T-helper 2 cell treated with Interferon-gamma antibody and Interleukin-4, amounts not matched to agents 5 μg/mL and 100 μg/mL, for 36 hours (primary cell): ENCODE measurements around the gene ILK.
A peak's percentile ranks its signal among the peaks of the same experiment; 100 is the strongest.

Source experiments
- DNase-seq: peaks from one replicate; pipeline ENCODE4 v3.0.0; 2021; ENCODE audit warnings: low spot score
- H3K27ac Mint-ChIP-seq: one replicate; pipeline ENCODE4 v1.8.0; 2021; ENCODE audit warnings: mild to moderate bottlenecking, mixed read lengths
- H3K27me3 Mint-ChIP-seq: one replicate; pipeline ENCODE4 v1.8.0; 2021; ENCODE audit warnings: low read depth, mixed read lengths
- H3K36me3 Mint-ChIP-seq: one replicate; pipeline ENCODE4 v1.8.0; 2021; ENCODE audit warnings: low read depth, mixed read lengths
- H3K4me1 Mint-ChIP-seq: one replicate; pipeline ENCODE4 v1.8.0; 2021; ENCODE audit warnings: low read depth, mixed read lengths
- H3K4me3 Mint-ChIP-seq: one replicate; pipeline ENCODE4 v1.8.0; 2022; ENCODE audit warnings: mild to moderate bottlenecking, moderate library complexity, mixed read lengths
- H3K9me3 Mint-ChIP-seq: one replicate; pipeline ENCODE4 v1.8.0; 2021; ENCODE audit warnings: mixed read lengths

The ILK gene

DNA sequence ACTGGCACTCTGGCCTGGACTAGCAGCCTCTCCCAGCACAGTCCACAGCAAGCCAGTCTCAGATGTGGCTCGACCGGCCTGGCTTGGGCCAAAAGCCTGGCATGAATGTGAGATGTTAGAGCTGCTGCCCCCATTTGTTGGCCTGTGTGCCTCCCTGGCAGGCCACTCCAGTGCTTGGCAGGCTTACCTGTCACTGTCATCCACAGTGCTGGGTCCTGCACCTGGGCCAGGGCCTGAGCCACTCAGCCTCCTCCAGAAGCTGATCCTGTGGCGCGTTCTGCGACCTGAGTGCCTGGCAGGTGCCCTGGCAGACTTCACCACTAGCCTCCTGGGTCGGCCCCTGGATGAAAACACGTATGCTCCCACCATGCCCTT is 36.2 kb upstream of the ILK start:
- H3K36me3 Mint-ChIP-seq = peaks cover 3% of the 10 kb centered on the region
- H3K9me3 Mint-ChIP-seq = no peaks in the 10 kb centered on the region
- no peaks in the 10 kb centered on the region for H3K27me3 Mint-ChIP-seq
- H3K27ac Mint-ChIP-seq = no peak overlapping the region
- H3K4me3 Mint-ChIP-seq = no peak overlapping the region
- DNase-seq = no peak
- H3K4me1 Mint-ChIP-seq = no peaks in the 10 kb centered on the region

DNA sequence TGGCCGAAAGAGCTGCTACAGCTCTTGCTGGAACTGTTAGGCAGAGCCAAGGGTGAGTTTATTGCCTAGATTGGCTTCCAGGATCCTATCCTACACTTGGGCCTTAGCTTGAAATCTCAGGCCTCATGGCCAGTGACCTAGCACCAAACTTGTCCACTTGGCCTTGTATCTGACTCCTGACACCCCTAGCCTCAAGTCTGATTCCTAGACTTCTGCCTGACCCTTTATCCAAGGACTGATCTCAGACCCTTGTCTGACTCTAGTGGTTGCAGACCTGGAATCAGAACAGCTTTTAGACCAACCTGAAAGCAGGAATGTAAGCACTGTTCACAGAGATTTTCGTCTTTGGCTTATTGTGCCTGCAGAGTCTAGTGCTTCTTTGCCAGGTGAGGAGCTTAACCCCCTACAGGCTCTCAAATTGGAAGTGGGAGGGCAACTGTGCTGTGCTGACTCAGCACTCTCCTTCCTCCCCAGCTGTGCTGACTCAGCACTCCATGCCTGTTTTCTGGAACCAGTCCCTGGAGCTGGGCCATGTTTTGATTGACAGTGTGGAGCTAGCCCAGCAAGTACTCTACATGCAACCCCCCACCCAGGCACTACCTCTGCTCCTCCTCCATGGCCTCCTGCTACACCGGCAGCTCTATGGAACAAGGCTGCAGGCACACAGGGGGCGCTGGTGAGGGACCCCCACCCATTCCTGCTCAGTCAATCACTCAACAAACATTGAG is 35.2 kb upstream of the ILK start:
- no peak overlapping the region for H3K27ac Mint-ChIP-seq
- DNase-seq = no peak

DNA sequence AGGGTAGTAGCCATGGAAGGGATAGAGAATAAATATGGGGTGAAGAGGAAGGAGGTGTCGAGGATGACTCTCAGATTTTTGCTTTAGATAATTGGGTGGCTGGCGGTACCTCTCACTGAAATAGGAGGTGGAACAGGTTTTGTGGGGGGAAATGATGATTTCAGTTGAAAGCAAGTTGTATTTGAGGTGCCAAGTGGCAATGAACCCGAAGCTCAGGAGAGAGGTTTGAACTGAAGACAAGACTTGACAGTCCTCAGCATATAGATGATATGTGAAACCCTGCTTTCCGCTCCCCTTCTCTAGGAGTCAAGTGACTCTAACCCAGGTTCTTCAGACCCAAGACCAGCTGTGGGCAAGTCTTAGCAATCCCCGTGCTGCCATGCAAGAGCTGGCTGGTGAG is 33.9 kb upstream of the ILK start:
- no peaks in the 10 kb centered on the region for H3K9me3 Mint-ChIP-seq
- no peak for DNase-seq
- peaks cover 3% of the 10 kb centered on the region for H3K36me3 Mint-ChIP-seq
- no peaks in the 10 kb centered on the region for H3K27me3 Mint-ChIP-seq
- peak overlapping the region; percentile 18 for H3K27ac Mint-ChIP-seq
- H3K4me3 Mint-ChIP-seq = no peak overlapping the region
- no peaks in the 10 kb centered on the region for H3K4me1 Mint-ChIP-seq

More for the DNA sequence above, 35.2 kb upstream of the ILK start:
- Mint-ChIP-seq H3K36me3 (peaks cover 5% of the 10 kb centered on the region), H3K4me1 (no peaks in the 10 kb centered on the region), H3K9me3 (no peaks in the 10 kb centered on the region), H3K4me3 (no peak overlapping the region), H3K27me3 (no peaks in the 10 kb centered on the region)

DNA sequence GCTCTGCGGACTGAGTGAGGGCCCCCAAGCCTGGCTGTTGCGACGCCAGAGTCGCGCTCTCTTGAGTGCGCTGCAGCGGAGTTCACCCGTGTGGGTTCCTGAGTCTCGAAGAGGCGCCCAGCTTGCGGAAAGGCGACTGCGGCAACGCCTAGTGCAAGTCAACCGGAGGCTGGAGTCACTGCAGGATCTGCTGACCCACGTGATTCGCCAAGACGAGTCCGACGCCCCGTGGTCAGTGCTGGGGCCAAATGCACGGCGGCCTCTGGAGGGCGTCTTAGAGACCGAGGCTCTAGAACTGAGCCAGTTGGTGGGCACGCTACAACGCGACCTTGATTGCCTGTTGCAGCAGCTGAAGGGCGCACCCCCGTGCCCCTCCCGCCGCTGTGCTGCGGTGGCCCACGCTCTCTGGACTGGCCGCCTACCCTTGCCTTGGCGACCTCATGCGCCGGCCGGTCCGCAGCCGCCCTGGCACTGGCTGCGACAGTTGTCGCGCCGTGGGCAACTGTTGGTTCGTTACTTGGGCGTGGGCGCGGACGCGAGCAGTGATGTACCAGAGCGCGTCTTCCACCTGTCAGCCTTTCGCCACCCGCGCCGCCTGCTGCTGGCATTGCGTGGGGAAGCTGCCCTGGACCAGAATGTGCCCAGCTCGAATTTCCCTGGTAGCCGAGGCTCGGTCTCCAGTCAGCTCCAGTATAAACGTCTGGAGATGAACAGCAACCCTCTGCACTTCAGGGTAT is 32.7 kb upstream of the ILK start:
- H3K4me3 Mint-ChIP-seq = no peak overlapping the region
- H3K27ac Mint-ChIP-seq = no peak overlapping the region
- peaks cover 3% of the 10 kb centered on the region for H3K36me3 Mint-ChIP-seq
- H3K4me1 Mint-ChIP-seq = no peaks in the 10 kb centered on the region
- no peak for DNase-seq
- no peaks in the 10 kb centered on the region for H3K9me3 Mint-ChIP-seq
- H3K27me3 Mint-ChIP-seq = no peaks in the 10 kb centered on the region

DNA sequence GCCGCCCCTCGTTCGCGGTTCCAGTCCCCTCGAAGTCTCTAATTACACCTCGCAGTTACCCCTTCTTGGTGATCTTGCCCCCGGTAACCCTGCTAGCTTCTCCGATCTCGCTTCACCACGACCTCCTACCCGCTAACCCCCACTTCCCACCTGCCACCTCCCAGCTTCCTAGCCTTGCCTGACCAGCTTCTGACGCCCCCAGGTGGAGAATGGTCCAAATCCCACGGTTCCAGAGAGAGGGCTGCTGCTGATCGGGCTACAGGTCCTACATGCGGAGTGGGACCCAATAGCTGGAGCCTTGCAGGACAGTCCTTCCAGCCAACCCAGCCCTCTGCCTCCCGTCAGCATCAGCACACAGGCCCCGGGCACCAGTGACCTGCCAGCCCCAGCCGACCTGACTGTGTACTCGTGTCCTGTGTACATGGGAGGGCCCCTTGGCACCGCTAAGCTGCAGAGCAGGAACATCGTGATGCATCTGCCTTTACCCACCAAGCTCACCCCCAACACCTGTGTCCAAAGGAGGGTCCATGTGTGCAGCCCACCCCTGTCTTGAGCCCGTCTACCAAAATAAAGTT is 32.1 kb upstream of the ILK start:
- no peaks in the 10 kb centered on the region for H3K4me1 Mint-ChIP-seq
- H3K9me3 Mint-ChIP-seq = no peaks in the 10 kb centered on the region
- no peak for DNase-seq
- H3K4me3 Mint-ChIP-seq = no peak overlapping the region
- no peak overlapping the region for H3K27ac Mint-ChIP-seq
- H3K36me3 Mint-ChIP-seq = peaks cover 3% of the 10 kb centered on the region
- no peaks in the 10 kb centered on the region for H3K27me3 Mint-ChIP-seq

DNA sequence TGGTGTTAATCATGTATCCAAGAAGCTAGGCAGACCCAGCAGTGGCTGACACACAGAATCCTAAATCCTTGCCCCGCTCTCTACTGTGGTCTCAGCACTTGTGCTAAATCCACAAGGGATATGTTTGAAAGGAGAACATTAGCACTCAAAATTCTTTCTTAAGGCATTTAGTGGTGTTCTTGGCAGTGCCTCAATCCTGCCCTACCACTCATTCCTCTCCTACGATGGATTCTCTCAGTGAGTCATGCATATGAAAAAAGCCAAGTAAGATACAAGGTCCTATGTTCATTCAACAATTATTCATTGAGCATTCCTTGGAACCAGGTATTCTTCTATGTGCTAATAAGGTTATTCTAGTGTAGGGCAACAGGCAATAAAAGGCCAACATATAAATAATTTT is 31.4 kb upstream of the ILK start:
- Mint-ChIP-seq H3K36me3 (peaks cover 3% of the 10 kb centered on the region), H3K4me1 (no peaks in the 10 kb centered on the region), H3K4me3 (no peak overlapping the region), H3K27ac (no peak overlapping the region), H3K27me3 (no peaks in the 10 kb centered on the region), H3K9me3 (no peaks in the 10 kb centered on the region)
- DNase-seq = no peak

DNA sequence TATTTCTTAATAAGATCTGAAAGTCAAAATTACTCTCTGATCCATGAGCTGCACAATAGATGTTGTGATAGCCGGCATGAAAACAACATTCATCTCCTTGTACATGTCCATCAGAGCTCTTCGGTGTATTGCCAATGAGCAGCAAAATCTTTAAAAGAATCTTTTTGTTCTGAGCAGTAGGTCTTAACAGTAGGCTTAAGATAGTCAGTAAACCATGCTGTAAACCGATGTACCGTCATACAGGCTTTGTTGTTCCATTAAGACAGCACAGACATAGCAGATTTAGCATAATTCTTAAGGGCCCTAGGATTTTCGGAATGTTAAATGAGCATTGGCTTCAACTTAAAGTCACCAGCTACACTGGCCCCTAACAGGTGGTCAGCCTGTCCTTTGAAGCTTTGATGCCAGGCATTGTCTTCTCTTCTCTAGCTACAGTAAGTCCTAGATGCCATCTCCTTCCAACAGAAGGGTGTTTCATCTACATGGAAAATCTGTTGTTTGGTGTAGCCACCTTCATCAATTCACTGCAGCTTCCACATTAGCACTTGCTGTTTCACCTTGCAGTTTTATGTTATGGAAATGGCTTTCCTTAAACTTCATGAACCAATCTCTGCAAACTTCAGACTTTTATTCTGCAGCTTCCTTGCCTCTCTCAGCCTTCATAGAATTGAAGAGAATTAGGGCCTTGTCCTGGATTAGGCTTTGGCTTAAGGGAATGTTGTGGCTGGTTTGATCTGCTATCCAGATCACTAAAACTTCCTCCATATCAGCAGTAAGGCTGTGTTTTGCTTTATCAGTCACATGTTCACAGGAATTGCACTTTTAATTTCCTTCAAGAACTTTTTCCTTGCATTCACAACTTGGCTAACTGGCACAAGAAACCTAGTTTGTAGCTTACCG is 28.5 kb upstream of the ILK start:
- peaks cover 2% of the 10 kb centered on the region for H3K36me3 Mint-ChIP-seq
- no peak for DNase-seq
- H3K4me1 Mint-ChIP-seq = no peaks in the 10 kb centered on the region
- H3K9me3 Mint-ChIP-seq = no peaks in the 10 kb centered on the region
- H3K27me3 Mint-ChIP-seq = no peaks in the 10 kb centered on the region
- no peak overlapping the region for H3K4me3 Mint-ChIP-seq
- no peak overlapping the region for H3K27ac Mint-ChIP-seq

DNA sequence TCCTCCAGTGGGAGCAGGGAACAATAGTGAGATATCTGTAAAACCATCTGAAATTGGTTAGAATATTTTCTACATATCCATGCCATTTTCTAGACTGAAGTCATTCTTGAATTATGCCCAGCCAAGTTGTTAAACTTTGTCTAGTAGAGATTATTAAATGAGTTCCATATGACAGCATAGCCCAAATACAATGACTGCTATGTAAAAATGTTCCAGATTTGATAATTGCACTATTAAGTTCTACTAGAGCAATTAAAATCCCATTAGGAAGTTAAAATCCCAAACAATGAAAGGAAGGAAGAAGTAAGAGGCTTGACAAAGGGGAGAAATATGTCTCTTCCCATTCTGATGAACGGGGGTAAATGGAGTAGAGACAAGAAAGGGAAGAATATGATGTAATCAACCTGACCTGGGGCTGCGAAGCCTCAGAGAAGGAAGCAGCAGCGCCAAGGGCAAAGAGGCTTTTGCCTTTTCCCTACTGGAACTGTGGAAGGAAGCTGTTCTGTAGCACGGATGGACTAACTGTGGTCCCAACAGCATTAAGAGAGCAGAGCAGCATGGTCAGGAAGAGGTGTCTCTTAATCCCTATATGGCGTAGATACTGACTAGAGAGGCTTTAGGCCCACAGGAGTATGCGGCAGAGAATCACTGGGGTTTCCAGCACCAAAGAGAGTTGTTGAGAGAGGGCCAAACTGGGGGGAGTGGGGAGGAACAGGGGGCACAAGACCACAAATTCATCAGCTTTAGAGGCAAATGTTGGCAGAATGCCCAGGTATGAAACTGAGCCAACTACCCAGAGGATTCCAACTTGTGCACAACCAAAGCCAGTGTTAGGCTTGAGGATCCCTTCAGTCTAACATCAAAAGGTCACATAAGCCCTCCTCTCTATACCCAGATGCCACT is 26.9 kb upstream of the ILK start:
- H3K4me3 Mint-ChIP-seq = no peak overlapping the region
- no peaks in the 10 kb centered on the region for H3K9me3 Mint-ChIP-seq
- peaks cover 3% of the 10 kb centered on the region for H3K36me3 Mint-ChIP-seq
- no peaks in the 10 kb centered on the region for H3K27me3 Mint-ChIP-seq
- no peaks in the 10 kb centered on the region for H3K4me1 Mint-ChIP-seq
- no peak overlapping the region for H3K27ac Mint-ChIP-seq
- DNase-seq = no peak

DNA sequence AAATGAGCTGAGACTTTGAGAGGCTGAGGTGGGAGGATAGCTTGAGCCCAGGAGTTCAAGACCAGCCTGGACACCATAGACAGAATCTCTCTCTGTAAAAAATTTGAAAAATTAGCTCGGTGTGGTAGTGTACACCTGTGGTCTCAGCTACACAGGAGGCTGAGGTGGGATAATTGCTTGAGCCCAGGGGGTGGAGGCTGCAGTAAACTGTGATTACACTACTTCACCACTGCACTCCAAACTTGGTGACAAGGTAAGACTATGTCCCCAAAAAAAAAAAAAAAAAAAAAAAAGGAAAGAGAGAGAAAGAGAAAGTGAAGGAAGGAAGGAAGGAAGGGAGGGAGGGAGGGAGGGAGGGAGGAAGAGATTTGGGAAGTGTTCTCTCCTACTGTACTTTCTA is 25.4 kb upstream of the ILK start:
- DNase-seq = no peak
- Mint-ChIP-seq H3K36me3 (peaks cover 8% of the 10 kb centered on the region), H3K27me3 (no peaks in the 10 kb centered on the region), H3K4me3 (no peak overlapping the region), H3K9me3 (peaks cover 9% of the 10 kb centered on the region), H3K4me1 (no peaks in the 10 kb centered on the region), H3K27ac (no peak overlapping the region)

DNA sequence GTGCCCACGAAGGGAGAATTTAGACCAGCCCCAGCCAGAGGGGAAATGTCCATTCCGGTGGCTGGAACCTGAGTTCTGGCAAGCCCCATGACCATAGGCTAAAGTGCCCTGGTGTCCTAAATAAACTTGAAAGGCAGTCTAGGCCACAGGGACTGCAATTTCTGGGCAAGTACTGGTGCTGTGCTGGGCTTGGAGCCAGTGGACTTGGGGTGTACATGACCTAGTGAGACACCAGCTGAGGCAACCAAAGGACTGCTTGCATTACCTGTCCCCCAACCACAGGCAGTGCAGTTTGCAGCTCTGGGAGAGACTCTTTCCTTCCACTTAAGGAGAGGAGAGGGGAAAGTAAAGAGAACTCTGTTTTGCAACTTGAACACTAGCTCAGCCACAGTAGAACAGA is 23.9 kb upstream of the ILK start:
- Mint-ChIP-seq H3K4me3 (no peak overlapping the region), H3K27me3 (no peaks in the 10 kb centered on the region), H3K4me1 (no peaks in the 10 kb centered on the region), H3K36me3 (peaks cover 22% of the 10 kb centered on the region), H3K9me3 (peaks cover 25% of the 10 kb centered on the region), H3K27ac (no peak overlapping the region)
- no peak for DNase-seq

DNA sequence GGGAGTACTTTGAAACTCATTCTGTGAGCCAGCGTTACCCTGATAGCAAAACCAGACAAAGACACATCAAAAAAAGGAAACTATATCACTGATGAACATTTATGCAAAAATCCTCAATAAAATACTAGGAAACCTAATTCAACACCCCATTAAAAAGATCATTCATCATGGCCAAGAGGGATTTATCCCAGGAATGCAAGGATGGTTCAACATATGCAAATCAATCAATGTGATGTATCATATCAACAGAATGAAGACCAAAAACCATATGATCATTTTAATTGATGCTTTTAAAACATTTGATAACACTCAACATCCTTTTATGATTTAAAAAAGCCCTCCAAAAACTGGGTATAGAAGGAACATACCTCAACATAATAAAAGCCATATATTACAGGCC is 20.0 kb upstream of the ILK start:
- Mint-ChIP-seq H3K36me3 (peaks cover 26% of the 10 kb centered on the region), H3K9me3 (peaks cover 29% of the 10 kb centered on the region), H3K4me3 (no peak overlapping the region), H3K27ac (no peak overlapping the region), H3K4me1 (no peaks in the 10 kb centered on the region), H3K27me3 (no peaks in the 10 kb centered on the region)
- DNase-seq = no peak

DNA sequence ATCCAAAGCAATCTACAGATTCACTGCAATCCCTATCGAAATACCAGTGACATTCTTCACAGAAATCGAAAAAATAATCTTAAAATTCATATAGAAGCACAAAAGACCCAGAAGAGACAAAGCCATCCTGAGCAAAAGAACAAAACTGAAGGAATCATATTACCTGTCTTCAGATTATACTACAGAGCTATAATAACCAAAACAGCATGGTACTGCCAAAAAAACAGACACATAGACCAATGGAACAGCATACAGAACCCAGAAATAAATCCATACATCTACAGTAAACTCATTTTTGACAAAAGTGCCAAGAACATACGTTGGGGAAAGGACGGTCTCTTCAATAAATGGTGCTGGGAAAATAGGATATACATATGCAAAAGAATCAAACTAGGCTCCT is 19.0 kb upstream of the ILK start:
- H3K9me3 Mint-ChIP-seq = peaks cover 29% of the 10 kb centered on the region
- no peak overlapping the region for H3K4me3 Mint-ChIP-seq
- H3K27me3 Mint-ChIP-seq = no peaks in the 10 kb centered on the region
- H3K36me3 Mint-ChIP-seq = peaks cover 28% of the 10 kb centered on the region
- H3K4me1 Mint-ChIP-seq = no peaks in the 10 kb centered on the region
- DNase-seq = no peak
- H3K27ac Mint-ChIP-seq = no peak overlapping the region
